ENCODE measurements around the gene VGLL1.

The VGLL1 gene

DNA sequence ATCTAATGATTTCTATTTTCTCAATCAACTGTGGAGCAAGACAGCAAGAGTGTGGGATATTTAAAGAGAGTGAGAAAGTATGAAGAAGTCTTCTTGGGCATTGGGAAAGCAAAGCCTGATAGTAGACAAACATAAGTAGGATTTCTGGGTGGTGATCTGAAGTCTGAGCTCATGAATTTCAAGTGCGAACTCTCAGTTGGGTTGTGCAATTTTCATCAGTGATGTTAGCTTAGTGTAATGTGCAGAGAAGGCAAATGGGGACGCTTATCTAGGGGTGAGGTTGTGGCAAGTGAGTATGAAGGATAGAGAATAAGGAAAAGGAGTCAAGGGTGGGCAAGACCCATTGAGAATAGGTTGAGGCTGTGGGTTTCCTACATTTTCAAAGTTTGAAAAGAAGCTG is 23.7 kb downstream of the VGLL1 start:
- DNase-seq, result no peak

DNA sequence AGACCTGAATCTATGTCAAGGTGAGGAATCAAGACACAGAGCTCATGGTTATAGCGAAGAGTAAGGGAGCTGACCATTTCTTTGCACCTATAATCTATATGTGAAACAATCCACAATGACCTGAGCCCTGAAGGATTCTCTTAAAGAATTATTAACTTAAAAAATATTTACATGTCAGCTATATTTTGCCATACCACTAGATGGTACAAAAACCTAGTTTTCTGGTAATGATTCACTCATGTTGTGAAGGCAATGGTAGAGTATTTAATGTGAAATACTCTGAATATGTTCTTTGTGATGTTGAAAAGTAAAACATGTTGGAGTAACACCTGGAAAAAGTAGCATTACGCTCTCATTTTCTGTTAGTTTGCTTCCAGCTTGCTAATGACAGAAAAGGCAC is 40.0 kb downstream of the VGLL1 start:
- DNase-seq, result peak; percentile 26

DNA sequence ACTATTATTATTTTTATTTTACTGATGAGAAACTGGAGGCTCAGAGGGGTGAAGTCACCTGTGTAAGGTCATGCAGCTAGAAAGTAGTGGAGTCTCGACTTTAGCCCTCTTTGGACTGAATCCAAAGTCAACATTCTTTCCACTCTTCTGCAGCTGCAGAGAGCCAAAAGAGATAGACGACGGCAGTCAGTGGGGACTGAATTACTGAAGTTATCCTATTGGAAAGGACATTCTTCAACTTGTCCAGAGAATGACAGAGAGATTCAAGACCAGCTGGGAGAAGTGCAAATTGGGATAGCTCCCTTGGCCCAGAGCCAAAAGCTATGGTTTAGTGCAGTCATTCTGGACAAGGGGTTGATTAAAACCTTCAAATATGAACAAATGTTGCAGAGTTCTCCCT is 42.5 kb downstream of the VGLL1 start:
- no peak for DNase-seq

DNA sequence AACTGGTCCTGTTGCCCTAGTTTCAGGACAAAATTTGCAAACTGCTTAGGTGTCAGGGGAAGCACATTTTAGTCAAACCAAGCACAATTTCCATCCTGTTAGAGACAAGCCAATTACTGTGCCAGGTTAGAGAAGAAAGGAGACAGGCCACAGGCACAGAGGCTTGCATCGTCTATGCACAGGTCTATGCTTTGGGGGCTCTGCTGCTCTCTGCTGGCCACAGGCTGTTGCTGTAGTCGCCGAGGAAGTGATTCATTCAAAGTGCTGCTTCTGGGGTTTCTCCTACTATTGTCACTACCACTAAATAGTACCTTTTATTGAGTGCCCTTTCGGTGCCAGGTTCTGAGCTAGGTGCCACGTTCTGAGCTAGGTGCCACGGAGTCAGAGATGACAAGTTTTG is 45.5 kb downstream of the VGLL1 start:
- peak; percentile 74 for DNase-seq

DNA sequence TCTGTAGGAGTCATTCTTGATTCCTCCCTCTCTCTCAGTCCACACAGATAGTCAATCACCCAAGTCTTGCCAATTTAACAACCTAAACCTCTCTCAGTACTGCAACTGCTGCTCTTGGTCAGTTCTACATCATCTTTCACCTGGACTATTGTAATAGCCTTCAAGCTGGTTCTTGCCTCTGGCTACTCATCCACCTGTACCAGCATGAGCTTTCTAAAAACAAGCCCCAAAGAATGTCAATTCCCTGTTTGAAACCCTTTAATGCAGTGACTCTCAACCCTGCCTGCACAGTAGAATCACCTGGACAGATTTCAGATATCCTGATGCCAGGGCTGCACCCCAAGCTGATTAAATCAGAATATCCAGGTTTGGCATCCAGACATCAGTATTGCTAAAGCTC is 48.3 kb downstream of the VGLL1 start:
- DNase-seq, result no peak

- DNase-seq, result no peak
Observed at GRCh38 chrX:136582624-136583023, 50.6 kb downstream of the VGLL1 start.

- no peak for DNase-seq
Observed at GRCh38 chrX:136584545-136584944, 52.5 kb downstream of the VGLL1 start.

GRCh38 chrX:136585262-136585661 is 53.2 kb downstream of the VGLL1 start:
- DNase-seq, result no peak

- no peak for DNase-seq
Observed at GRCh38 chrX:136585960-136586359, 53.9 kb downstream of the VGLL1 start.

- peak; percentile 59 for DNase-seq
Observed at GRCh38 chrX:136586386-136586785, 54.4 kb downstream of the VGLL1 start.

DNA sequence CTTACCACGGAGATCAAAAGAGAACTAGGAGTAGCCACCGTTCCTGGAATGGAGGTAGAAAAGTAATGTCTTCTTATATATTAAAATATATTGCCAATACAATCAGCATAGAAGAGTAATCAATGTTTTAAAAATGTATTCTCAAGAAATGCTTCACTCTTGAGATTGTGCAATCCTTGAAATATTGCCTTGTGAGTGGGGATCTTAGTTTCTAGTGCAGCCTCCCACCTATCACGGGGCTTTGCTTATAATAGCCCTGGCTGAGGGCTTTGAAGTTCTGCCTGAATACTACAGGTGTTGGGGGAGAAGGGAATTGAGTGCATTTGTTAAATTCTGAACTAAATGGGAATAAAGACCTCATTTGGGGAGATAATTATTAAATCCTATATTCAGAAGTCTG is 55.5 kb downstream of the VGLL1 start:
- no peak for DNase-seq

GRCh38 chrX:136588036-136588435 is 56.0 kb downstream of the VGLL1 start:
- peak; percentile 38 for DNase-seq

- no peak for DNase-seq
Observed at GRCh38 chrX:136589966-136590365, 58.0 kb downstream of the VGLL1 start.

- no peak for DNase-seq
Observed at GRCh38 chrX:136597356-136597755, 65.3 kb downstream of the VGLL1 start.

- DNase-seq, result no peak
Observed at GRCh38 chrX:136597954-136598353, 65.9 kb downstream of the VGLL1 start.

GRCh38 chrX:136598631-136599030 is 66.6 kb downstream of the VGLL1 start:
- DNase-seq, result peak; percentile 44

GRCh38 chrX:136600059-136600458 is 68.0 kb downstream of the VGLL1 start:
- no peak for DNase-seq
